GM23338 (cell line): Measurements from ENCODE around the gene LRRC4B. TPM values are rescaled to one million over a fixed set of nuclear protein-coding genes. Genes with fewer than 3 reads are reported as not detected.

Source experiments
- ATAC-seq: fragments of 200-7000 bp; cut with Tn5 transposase; 3 replicates; pipeline ENCODE4 v1.9.1; 2020
- DNase-seq: peaks from one replicate; pipeline ENCODE4 v3.0.0-alpha.2; 2015; ENCODE audit warnings: low spot score
- H2AFZ ChIP-seq: fragments of 200-600 bp; sonication (generic); 2 replicates; pipeline ENCODE4 v1.8.0; 2016; ENCODE audit warnings: antibody characterized with exemption, mild to moderate bottlenecking, moderate library complexity
- H3F3A ChIP-seq: fragments of 200-600 bp; sonication (generic); replicated peaks from 2 replicates; pipeline ENCODE4 v1.8.0; 2017; ENCODE audit warnings: antibody characterized with exemption, mixed run types, low read depth
- H3K27ac ChIP-seq: fragments of 200-600 bp; sonication (generic); 2 replicates; pipeline ENCODE4 v1.6.1; 2016; ENCODE audit warnings: low read depth
- H3K27me3 ChIP-seq: fragments of 200-600 bp; sonication (generic); 2 replicates; pipeline ENCODE4 v1.8.0; 2016; ENCODE audit warnings: mild to moderate bottlenecking, mixed run types, moderate library complexity; ENCODE audit not compliant: insufficient read depth
- H3K36me3 ChIP-seq: fragments of 200-600 bp; sonication (generic); 2 replicates; pipeline ENCODE4 v1.8.0; 2016; ENCODE audit warnings: mild to moderate bottlenecking; ENCODE audit not compliant: insufficient read depth
- H3K4me1 ChIP-seq: fragments of 200-600 bp; sonication (generic); 2 replicates; pipeline ENCODE4 v1.8.0; 2016; ENCODE audit warnings: mild to moderate bottlenecking, moderate library complexity; ENCODE audit not compliant: insufficient read depth
- H3K4me2 ChIP-seq: fragments of 200-600 bp; sonication (generic); 2 replicates; pipeline ENCODE4 v1.7.1; 2017; ENCODE audit warnings: mixed run types
- H3K4me3 ChIP-seq: fragments of 200-600 bp; sonication (generic); 2 replicates; pipeline ENCODE4 v1.6.1; 2016; ENCODE audit warnings: mixed run types
- H3K79me2 ChIP-seq: fragments of 200-600 bp; sonication (generic); replicated peaks from 2 replicates; pipeline ENCODE4 v1.8.0; 2017; ENCODE audit warnings: mild to moderate bottlenecking; ENCODE audit not compliant: insufficient read depth
- H3K9me2 ChIP-seq: fragments of 200-600 bp; sonication (generic); 2 replicates; pipeline ENCODE4 v1.8.0; 2017; ENCODE audit not compliant: insufficient read depth
- H4K20me1 ChIP-seq: fragments of 200-600 bp; sonication (generic); replicated peaks from 2 replicates; pipeline ENCODE4 v1.8.0; 2017; ENCODE audit warnings: mild to moderate bottlenecking; ENCODE audit not compliant: insufficient read depth
- H3K27ac Mint-ChIP-seq: 2 replicates; pipeline ENCODE4 v1.8.0; 2020; ENCODE audit warnings: inconsistent platforms, mild to moderate bottlenecking, moderate library complexity, mixed read lengths
- H3K27me3 Mint-ChIP-seq: 3 replicates; pipeline ENCODE4 v1.8.0; 2022; ENCODE audit warnings: low read depth, mild to moderate bottlenecking, moderate library complexity, mixed read lengths, inconsistent platforms; ENCODE audit not compliant: insufficient read depth, poor library complexity
- H3K36me3 Mint-ChIP-seq: 3 replicates; pipeline ENCODE4 v1.8.0; 2021; ENCODE audit warnings: low read depth, mild to moderate bottlenecking, inconsistent platforms, moderate library complexity, mixed read lengths
- H3K4me1 Mint-ChIP-seq: 3 replicates; pipeline ENCODE4 v1.8.0; 2020; ENCODE audit warnings: mild to moderate bottlenecking, inconsistent platforms, mixed read lengths
- H3K4me3 Mint-ChIP-seq: 3 replicates; pipeline ENCODE4 v1.8.0; 2021; ENCODE audit warnings: moderate library complexity, mild to moderate bottlenecking, inconsistent platforms, mixed read lengths
- H3K9me3 Mint-ChIP-seq: 3 replicates; pipeline ENCODE4 v1.8.0; 2020; ENCODE audit warnings: moderate library complexity, mild to moderate bottlenecking, inconsistent platforms, mixed read lengths
- CREB1 ChIP-seq: fragments of 250-450 bp; sonication (Bioruptor Pico); IDR thresholded peaks from 2 replicates; pipeline ENCODE4 v1.5.0; 2020; ENCODE audit warnings: low read depth, mild to moderate bottlenecking, moderate library complexity
- EZH2 ChIP-seq: fragments of 200-600 bp; sonication (generic); IDR thresholded peaks from one replicate; pipeline ENCODE4 v1.8.0; 2017; ENCODE audit warnings: antibody characterized with exemption, mild to moderate bottlenecking, low read depth; ENCODE audit not compliant: unreplicated experiment
- JUNB ChIP-seq: IDR thresholded peaks from one replicate; pipeline ENCODE4 v1.6.1; 2016; ENCODE audit warnings: antibody characterized with exemption; ENCODE audit not compliant: unreplicated experiment
- NANOG ChIP-seq: IDR thresholded peaks from 2 replicates; pipeline ENCODE4 v1.6.1; 2016; ENCODE audit warnings: antibody characterized with exemption, borderline replicate concordance
- STAT1 ChIP-seq: IDR thresholded peaks from one replicate; pipeline ENCODE4 v1.6.1; 2016; ENCODE audit warnings: antibody characterized with exemption; ENCODE audit not compliant: unreplicated experiment
- ZNF114 ChIP-seq: fragments of 250-450 bp; sonication (Bioruptor Pico); IDR thresholded peaks from 2 replicates; pipeline ENCODE4 v1.5.0; 2020; ENCODE audit warnings: mild to moderate bottlenecking, moderate library complexity
- ZNF331 ChIP-seq: fragments of 250-450 bp; sonication (Bioruptor Pico); IDR thresholded peaks from 2 replicates; pipeline ENCODE4 v1.5.0; 2020; ENCODE audit warnings: low read depth, mild to moderate bottlenecking, moderate library complexity
- polyA plus RNA-seq: library from polyadenylated mRNA; unstranded; fragments of >200 nt; fragmentation: Nextera tagmentation; extraction: Ambion mirVana; gene quantifications from 2 replicates; pipeline ENCODE4 v1.2.1, GENCODE V29; 2016
- total RNA-seq: library from RNA; depleted of rRNA; stranded (reverse); fragments of >200 nt; shearing (Covaris generic); gene quantifications from 2 replicates; pipeline ENCODE4 v1.2.3, GENCODE V29; 2014
- TF ChIP-seq, protein P1 (sequence below): IDR thresholded peaks from one replicate; pipeline ENCODE4 v1.6.1; 2018; ENCODE audit warnings: antibody characterized with exemption; ENCODE audit not compliant: unreplicated experiment
- TF ChIP-seq, protein P2 (sequence below), 2 experiments: fragments of 200-600 bp in 1 of 2; sonication (generic) in 1 of 2; conservative IDR thresholded peaks; 2 replicates each; pipeline versions ENCODE4 v1.5.1 to v1.6.1; 2016 to 2017; ENCODE audit warnings: antibody characterized with exemption in 2 of 2, low read depth in 2 of 2, mild to moderate bottlenecking in 2 of 2, moderate library complexity in 1 of 2

Gene LRRC4B
- total and polyA plus RNA-seq, 2 experiments from 2014 or later = 2.0 to 13.2 TPM

DNA sequence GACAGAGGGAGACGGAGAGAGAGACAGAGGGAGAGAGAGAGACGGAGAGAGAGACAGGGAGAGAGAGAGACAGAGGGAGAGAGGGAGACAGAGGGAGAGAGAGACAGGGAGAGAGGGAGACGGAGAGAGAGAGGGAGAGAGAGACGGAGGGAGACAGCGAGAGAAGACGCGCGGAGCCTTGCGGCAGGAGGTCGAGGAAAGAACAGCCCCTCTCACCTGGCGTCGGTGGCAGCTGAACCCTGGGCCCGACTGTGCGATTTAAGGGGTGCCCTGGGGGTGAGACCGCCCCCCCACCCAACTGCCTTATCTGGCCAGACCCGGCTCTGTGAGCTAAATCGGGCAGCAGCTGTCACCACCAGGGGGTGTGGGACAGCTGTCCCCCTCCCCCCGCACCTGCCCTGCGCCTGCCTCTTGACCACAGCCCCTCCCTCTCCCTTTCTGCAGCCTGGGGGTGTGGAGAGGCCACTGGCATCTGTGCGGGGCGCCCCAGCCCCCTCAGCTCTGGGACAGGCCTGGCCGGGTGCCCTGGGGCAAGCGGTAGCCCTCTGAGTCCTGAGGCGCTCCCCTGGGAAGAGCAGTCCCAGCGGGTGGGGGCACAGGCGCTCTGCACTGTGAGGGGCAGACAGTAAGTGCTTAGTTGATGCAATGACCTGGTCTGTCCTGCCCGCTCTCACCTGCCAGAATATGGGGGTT, 68.0 kb downstream of the LRRC4B start:
- Histone ChIP-seq H3F3A (no peaks in the 10 kb centered on the region), H3K79me2 (no peaks in the 10 kb centered on the region), H4K20me1 (no peaks in the 10 kb centered on the region), H3K4me3 (peak overlapping the region; percentile 53), H3K9me2 (no peaks in the 10 kb centered on the region), H3K27me3 (peaks cover 54% of the 10 kb centered on the region), H3K27ac (no peak overlapping the region), H2AFZ (no peak overlapping the region), H3K36me3 (no peaks in the 10 kb centered on the region), H3K4me1 (peaks cover 7% of the 10 kb centered on the region; the same call in 1 of the 2 replicates), H3K4me2 (peak overlapping the region; percentile 80)
- TF ChIP-seq ZNF331 (CRISPR knock-in tag) = no peak
- TF ChIP-seq, protein P1, sequence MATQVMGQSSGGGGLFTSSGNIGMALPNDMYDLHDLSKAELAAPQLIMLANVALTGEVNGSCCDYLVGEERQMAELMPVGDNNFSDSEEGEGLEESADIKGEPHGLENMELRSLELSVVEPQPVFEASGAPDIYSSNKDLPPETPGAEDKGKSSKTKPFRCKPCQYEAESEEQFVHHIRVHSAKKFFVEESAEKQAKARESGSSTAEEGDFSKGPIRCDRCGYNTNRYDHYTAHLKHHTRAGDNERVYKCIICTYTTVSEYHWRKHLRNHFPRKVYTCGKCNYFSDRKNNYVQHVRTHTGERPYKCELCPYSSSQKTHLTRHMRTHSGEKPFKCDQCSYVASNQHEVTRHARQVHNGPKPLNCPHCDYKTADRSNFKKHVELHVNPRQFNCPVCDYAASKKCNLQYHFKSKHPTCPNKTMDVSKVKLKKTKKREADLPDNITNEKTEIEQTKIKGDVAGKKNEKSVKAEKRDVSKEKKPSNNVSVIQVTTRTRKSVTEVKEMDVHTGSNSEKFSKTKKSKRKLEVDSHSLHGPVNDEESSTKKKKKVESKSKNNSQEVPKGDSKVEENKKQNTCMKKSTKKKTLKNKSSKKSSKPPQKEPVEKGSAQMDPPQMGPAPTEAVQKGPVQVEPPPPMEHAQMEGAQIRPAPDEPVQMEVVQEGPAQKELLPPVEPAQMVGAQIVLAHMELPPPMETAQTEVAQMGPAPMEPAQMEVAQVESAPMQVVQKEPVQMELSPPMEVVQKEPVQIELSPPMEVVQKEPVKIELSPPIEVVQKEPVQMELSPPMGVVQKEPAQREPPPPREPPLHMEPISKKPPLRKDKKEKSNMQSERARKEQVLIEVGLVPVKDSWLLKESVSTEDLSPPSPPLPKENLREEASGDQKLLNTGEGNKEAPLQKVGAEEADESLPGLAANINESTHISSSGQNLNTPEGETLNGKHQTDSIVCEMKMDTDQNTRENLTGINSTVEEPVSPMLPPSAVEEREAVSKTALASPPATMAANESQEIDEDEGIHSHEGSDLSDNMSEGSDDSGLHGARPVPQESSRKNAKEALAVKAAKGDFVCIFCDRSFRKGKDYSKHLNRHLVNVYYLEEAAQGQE = no peak
- no peak for TF ChIP-seq STAT1
- no peak for TF ChIP-seq JUNB
- TF ChIP-seq, protein P2, sequence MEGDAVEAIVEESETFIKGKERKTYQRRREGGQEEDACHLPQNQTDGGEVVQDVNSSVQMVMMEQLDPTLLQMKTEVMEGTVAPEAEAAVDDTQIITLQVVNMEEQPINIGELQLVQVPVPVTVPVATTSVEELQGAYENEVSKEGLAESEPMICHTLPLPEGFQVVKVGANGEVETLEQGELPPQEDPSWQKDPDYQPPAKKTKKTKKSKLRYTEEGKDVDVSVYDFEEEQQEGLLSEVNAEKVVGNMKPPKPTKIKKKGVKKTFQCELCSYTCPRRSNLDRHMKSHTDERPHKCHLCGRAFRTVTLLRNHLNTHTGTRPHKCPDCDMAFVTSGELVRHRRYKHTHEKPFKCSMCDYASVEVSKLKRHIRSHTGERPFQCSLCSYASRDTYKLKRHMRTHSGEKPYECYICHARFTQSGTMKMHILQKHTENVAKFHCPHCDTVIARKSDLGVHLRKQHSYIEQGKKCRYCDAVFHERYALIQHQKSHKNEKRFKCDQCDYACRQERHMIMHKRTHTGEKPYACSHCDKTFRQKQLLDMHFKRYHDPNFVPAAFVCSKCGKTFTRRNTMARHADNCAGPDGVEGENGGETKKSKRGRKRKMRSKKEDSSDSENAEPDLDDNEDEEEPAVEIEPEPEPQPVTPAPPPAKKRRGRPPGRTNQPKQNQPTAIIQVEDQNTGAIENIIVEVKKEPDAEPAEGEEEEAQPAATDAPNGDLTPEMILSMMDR (conservative IDR thresholded peaks at IDR 0.05; ENCODE audit: low read depth in 2 of 2) = peak; percentile 37 to 41
- Mint-ChIP-seq H3K27ac (no peak overlapping the region), H3K9me3 (peaks cover 56% of the 10 kb centered on the region), H3K36me3 (peaks cover 16% of the 10 kb centered on the region), H3K27me3 (peaks cover 12% of the 10 kb centered on the region), H3K4me3 (no peak overlapping the region), H3K4me1 (no peaks in the 10 kb centered on the region)
- DNase-seq (peak; percentile 68), ATAC-seq (no peak; the same call in 2 of the 3 replicates)

DNA sequence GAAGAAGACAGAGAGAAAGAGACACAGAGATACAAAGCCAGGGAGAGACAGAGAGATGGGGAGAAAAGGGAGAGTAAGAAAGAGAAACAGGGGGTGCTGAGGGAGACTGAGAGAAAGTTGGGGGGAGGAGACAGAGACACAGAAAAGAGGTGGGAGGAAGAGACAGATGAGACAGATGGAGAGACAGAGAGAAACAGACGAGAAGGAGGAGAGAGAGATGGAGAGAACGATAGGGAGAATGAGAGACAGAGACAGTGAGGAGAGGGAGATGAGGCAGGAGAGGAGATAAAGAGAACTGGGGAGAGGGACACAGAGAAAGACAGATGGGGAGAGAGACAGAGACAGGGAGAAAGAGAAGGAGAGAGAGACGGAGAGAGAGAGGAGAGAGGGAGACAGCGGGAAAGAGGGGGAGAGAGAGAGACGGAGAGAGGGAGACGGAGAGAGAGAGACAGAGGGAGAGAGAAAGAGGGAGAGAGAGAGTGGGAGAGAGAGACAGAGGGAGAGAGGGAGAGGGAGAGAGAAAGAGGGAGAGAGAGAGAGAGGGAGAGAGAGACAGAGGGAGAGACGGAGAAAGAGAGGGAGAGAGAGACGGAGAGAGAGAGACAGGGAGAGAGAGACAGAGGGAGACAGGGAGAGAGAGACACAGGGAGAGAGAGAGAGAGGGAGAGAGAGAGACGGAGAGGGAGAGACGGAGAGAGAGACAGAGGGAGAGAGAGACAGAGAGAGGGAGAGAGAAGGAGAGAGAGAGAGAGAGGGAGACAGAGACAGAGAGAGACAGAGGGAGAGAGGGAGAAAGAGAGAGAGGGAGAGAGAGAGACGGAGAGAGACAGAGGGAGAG, 69.8 kb downstream of the LRRC4B start:
- Mint-ChIP-seq H3K36me3 (peaks cover 26% of the 10 kb centered on the region), H3K4me3 (no peak overlapping the region), H3K4me1 (no peaks in the 10 kb centered on the region), H3K27ac (no peak overlapping the region), H3K9me3 (peaks cover 57% of the 10 kb centered on the region), H3K27me3 (peaks cover 11% of the 10 kb centered on the region)
- DNase-seq = no peak
- Histone ChIP-seq H2AFZ (no peak overlapping the region), H3K4me3 (no peak overlapping the region), H3K9me2 (no peaks in the 10 kb centered on the region), H3K27ac (no peak overlapping the region), H3K4me1 (peaks cover 7% of the 10 kb centered on the region; the same call in 1 of the 2 replicates), H3F3A (no peaks in the 10 kb centered on the region), H3K79me2 (no peaks in the 10 kb centered on the region), H3K36me3 (no peaks in the 10 kb centered on the region), H4K20me1 (no peaks in the 10 kb centered on the region), H3K27me3 (peaks cover 72% of the 10 kb centered on the region), H3K4me2 (no peak overlapping the region)
- no peak for ATAC-seq
- TF ChIP-seq ZNF114 (no peak), CREB1 (CRISPR knock-in tag) (no peak), NANOG (no peak), EZH2 (no peak), STAT1 (no peak)
